Liver (tissue), 9 donors: ENCODE results near the gene SKA3. TPM values are rescaled to one million over a fixed set of nuclear protein-coding genes. Genes with fewer than 3 reads are reported as not detected.

ENCODE experiments used
- DNase-seq: peaks from one replicate; pipeline ENCODE4 v3.0.0-alpha.2; 2017; ENCODE audit warnings: low spot score
- H3K27ac ChIP-seq, 2 donors: one replicate each; pipeline ENCODE4 v1.7.0; 2013; ENCODE audit warnings: inconsistent platforms in 2 of 2, low read length in 2 of 2, control low read depth in 1 of 2, low read depth in 1 of 2, mild to moderate bottlenecking in 1 of 2
- H3K27me3 ChIP-seq, 4 donors: one replicate each; pipeline versions ENCODE4 v1.6.1 to v1.7.0; 2013; ENCODE audit warnings: low read length in 3 of 4, inconsistent platforms in 1 of 4, mild to moderate bottlenecking in 1 of 4, moderate library complexity in 1 of 4; ENCODE audit not compliant: control insufficient read depth in 4 of 4, insufficient read depth in 4 of 4
- H3K36me3 ChIP-seq, 4 donors: one replicate each; pipeline versions ENCODE4 v1.6.1 to v1.7.0; 2013; ENCODE audit warnings: low read length in 3 of 4, mild to moderate bottlenecking in 3 of 4, low read depth in 1 of 4, moderate library complexity in 1 of 4; ENCODE audit not compliant: control insufficient read depth in 4 of 4, insufficient read depth in 3 of 4
- H3K4me1 ChIP-seq, 4 donors: one replicate each; pipeline versions ENCODE4 v1.6.1 to v1.7.0; 2013; ENCODE audit warnings: low read length in 3 of 4, mild to moderate bottlenecking in 3 of 4, moderate library complexity in 1 of 4; ENCODE audit not compliant: control insufficient read depth in 4 of 4, insufficient read depth in 4 of 4
- H3K4me3 ChIP-seq, 3 donors: one replicate each; pipeline versions ENCODE4 v1.6.1 to v1.7.0; 2013; ENCODE audit warnings: low read length in 3 of 3, control low read depth in 1 of 3, low read depth in 1 of 3, mild to moderate bottlenecking in 1 of 3
- H3K9ac ChIP-seq, 2 donors: one replicate each; pipeline ENCODE4 v1.7.0; 2013; ENCODE audit warnings: low read length in 2 of 2, mild to moderate bottlenecking in 2 of 2, moderate library complexity in 2 of 2, control low read depth in 1 of 2, low read depth in 1 of 2
- H3K9me3 ChIP-seq, 4 donors: one replicate each; pipeline versions ENCODE4 v1.6.1 to v1.7.0; 2013; ENCODE audit warnings: low read length in 3 of 4; ENCODE audit not compliant: control insufficient read depth in 4 of 4
- EGR1 ChIP-seq, 2 donors: IDR thresholded peaks; 2 replicates each; pipeline ENCODE4 v1.6.1; 2016 to 2018; ENCODE audit warnings: antibody characterized with exemption in 2 of 2, low read depth in 2 of 2
- FOXA1 ChIP-seq: IDR thresholded peaks from 2 replicates; pipeline ENCODE4 v1.6.1; 2016; ENCODE audit warnings: antibody characterized with exemption
- FOXA2 ChIP-seq: IDR thresholded peaks from 2 replicates; pipeline ENCODE4 v1.6.1; 2016; ENCODE audit warnings: antibody characterized with exemption
- GABPA ChIP-seq, 2 donors: IDR thresholded peaks in 1 of 2; conservative IDR thresholded peaks in 1 of 2; 2 replicates each; pipeline ENCODE4 v1.6.1; 2016; ENCODE audit warnings: antibody characterized with exemption in 2 of 2, mild to moderate bottlenecking in 1 of 2, moderate library complexity in 1 of 2
- HNF4A ChIP-seq, 2 donors: conservative IDR thresholded peaks; 2 replicates each; pipeline ENCODE4 v1.6.1; 2016; ENCODE audit warnings: antibody characterized with exemption in 2 of 2, mild to moderate bottlenecking in 2 of 2
- HNF4G ChIP-seq: IDR thresholded peaks from 2 replicates; pipeline ENCODE4 v1.6.1; 2016; ENCODE audit warnings: antibody characterized with exemption
- JUND ChIP-seq, 2 donors: IDR thresholded peaks; 2 replicates each; pipeline ENCODE4 v1.6.1; 2016; ENCODE audit warnings: antibody characterized with exemption in 2 of 2
- NR2F2 ChIP-seq: IDR thresholded peaks from 2 replicates; pipeline ENCODE4 v1.6.1; 2016; ENCODE audit warnings: antibody characterized with exemption
- RAD21 ChIP-seq, 2 donors: IDR thresholded peaks; 2 replicates each; pipeline ENCODE4 v1.6.1; 2016; ENCODE audit warnings: antibody characterized with exemption in 2 of 2, mild to moderate bottlenecking in 2 of 2
- RXRA ChIP-seq, 2 donors: IDR thresholded peaks; 2 replicates each; pipeline ENCODE4 v1.6.1; 2017 to 2018; ENCODE audit warnings: antibody characterized with exemption in 2 of 2, mild to moderate bottlenecking in 1 of 2
- SP1 ChIP-seq: IDR thresholded peaks from 2 replicates; pipeline ENCODE4 v1.6.1; 2018; ENCODE audit warnings: antibody characterized with exemption, mild to moderate bottlenecking
- TAF1 ChIP-seq: conservative IDR thresholded peaks from 2 replicates; pipeline ENCODE4 v1.6.1; 2016; ENCODE audit warnings: antibody characterized with exemption, mild to moderate bottlenecking
- YY1 ChIP-seq: IDR thresholded peaks from 2 replicates; pipeline ENCODE4 v1.6.1; 2016; ENCODE audit warnings: antibody characterized with exemption, mild to moderate bottlenecking
- WGBS: extraction: QIAGEN DNeasy Blood & Tissue Kit; methylation state at CpG from one replicate; pipeline ENCODE4 v1.1.7; 2013; 5-methylcytosine and 5-hydroxymethylcytosine counted together
- polyA plus RNA-seq, 2 donors: library from polyadenylated mRNA; stranded (reverse) in 1 of 2; unstranded in 1 of 2; fragments of 200-250 nt in 1 of 2; fragments of >200 nt in 1 of 2; fragmentation: Nextera tagmentation in 1 of 2; extraction: Ambion mirVana in 1 of 2; gene quantifications; one replicate each; pipeline versions ENCODE4 v1.2.1 to v1.2.3, GENCODE V29; 2013 to 2015
- total RNA-seq, 2 donors: library from RNA; depleted of rRNA; stranded (reverse); fragments of >200 nt; gene quantifications; one replicate each; pipeline ENCODE4 v1.2.3, GENCODE V29; 2014
- TF ChIP-seq, protein P1 (sequence below): IDR thresholded peaks from 2 replicates; pipeline ENCODE4 v1.6.1; 2016; ENCODE audit warnings: antibody characterized with exemption
- TF ChIP-seq, protein P2 (sequence below): IDR thresholded peaks from 2 replicates; pipeline ENCODE4 v1.6.1; 2016; ENCODE audit warnings: antibody characterized with exemption, mild to moderate bottlenecking
- TF ChIP-seq, protein P3 (sequence below): fragments of 150-350 bp; IDR thresholded peaks from 2 replicates; pipeline ENCODE4 v1.5.1; 2017; ENCODE audit warnings: improper control_type of control experiment, low read depth, low read length; ENCODE audit not compliant: missing input control
- TF ChIP-seq, protein P4 (sequence below): IDR thresholded peaks from 2 replicates; pipeline ENCODE4 v1.6.1; 2016; ENCODE audit warnings: antibody characterized with exemption
- TF ChIP-seq, protein P5 (sequence below): IDR thresholded peaks from 2 replicates; pipeline ENCODE4 v1.6.1; 2016; ENCODE audit warnings: antibody characterized with exemption
- donor health status: healthy.
- donor health status: healthy.
- donor health status: healthy.
- donor health status: healthy.
- donor health status: healthy.

The SKA3 gene
- total and polyA plus RNA-seq, 4 donors, result under 0.01 to 4.9 (median 0.52) TPM

DNA sequence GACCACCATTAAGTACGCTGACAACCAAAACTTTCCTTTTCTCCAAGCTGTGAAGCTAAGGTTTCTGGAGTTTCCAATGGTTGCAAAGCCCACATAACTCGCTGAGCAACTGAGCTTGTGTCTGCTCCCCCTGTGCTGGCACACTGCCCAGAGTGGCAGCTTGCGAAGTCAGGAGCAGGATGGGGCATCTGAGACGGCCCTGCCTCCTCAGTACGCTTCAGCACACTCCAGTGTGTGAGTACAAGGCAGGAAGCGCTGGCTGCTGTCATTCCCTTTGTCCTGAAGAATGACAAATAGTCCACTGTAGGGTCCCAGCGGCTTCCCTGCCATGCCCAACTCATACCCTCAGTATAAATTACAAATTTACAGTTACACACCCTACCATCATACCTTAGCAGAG, 51.5 kb downstream of the SKA3 start:
- H3K4me3 ChIP-seq, result no peak overlapping the region
- 64% methylated on average over 7 of the region's 7 CpGs for WGBS
- H3K9me3 ChIP-seq, result no peaks in the 10 kb centered on the region
- no peaks in the 10 kb centered on the region for H3K27me3 ChIP-seq
- H3K4me1 ChIP-seq, result no peaks in the 10 kb centered on the region
- TF ChIP-seq SP1, result no peak
- TF ChIP-seq, protein P1, sequence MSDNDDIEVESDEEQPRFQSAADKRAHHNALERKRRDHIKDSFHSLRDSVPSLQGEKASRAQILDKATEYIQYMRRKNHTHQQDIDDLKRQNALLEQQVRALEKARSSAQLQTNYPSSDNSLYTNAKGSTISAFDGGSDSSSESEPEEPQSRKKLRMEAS, result no peak
- TF ChIP-seq TAF1, result no peak
- no peak for TF ChIP-seq YY1
- TF ChIP-seq HNF4A (conservative IDR thresholded peaks at IDR 0.05), result no peak
- TF ChIP-seq RXRA (IDR thresholded peaks at IDR 0.05), result no peak
- TF ChIP-seq FOXA2, result no peak
- no peak for TF ChIP-seq FOXA1
- TF ChIP-seq, protein P2, sequence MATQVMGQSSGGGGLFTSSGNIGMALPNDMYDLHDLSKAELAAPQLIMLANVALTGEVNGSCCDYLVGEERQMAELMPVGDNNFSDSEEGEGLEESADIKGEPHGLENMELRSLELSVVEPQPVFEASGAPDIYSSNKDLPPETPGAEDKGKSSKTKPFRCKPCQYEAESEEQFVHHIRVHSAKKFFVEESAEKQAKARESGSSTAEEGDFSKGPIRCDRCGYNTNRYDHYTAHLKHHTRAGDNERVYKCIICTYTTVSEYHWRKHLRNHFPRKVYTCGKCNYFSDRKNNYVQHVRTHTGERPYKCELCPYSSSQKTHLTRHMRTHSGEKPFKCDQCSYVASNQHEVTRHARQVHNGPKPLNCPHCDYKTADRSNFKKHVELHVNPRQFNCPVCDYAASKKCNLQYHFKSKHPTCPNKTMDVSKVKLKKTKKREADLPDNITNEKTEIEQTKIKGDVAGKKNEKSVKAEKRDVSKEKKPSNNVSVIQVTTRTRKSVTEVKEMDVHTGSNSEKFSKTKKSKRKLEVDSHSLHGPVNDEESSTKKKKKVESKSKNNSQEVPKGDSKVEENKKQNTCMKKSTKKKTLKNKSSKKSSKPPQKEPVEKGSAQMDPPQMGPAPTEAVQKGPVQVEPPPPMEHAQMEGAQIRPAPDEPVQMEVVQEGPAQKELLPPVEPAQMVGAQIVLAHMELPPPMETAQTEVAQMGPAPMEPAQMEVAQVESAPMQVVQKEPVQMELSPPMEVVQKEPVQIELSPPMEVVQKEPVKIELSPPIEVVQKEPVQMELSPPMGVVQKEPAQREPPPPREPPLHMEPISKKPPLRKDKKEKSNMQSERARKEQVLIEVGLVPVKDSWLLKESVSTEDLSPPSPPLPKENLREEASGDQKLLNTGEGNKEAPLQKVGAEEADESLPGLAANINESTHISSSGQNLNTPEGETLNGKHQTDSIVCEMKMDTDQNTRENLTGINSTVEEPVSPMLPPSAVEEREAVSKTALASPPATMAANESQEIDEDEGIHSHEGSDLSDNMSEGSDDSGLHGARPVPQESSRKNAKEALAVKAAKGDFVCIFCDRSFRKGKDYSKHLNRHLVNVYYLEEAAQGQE, result no peak
- no peak for TF ChIP-seq EGR1 (IDR thresholded peaks at IDR 0.05; ENCODE audit: low read depth in 2 of 2)
- H3K36me3 ChIP-seq, result no peaks in the 10 kb centered on the region
- H3K27ac ChIP-seq, result no peak overlapping the region
- DNase-seq, result no peak
- H3K9ac ChIP-seq, result no peak overlapping the region

DNA sequence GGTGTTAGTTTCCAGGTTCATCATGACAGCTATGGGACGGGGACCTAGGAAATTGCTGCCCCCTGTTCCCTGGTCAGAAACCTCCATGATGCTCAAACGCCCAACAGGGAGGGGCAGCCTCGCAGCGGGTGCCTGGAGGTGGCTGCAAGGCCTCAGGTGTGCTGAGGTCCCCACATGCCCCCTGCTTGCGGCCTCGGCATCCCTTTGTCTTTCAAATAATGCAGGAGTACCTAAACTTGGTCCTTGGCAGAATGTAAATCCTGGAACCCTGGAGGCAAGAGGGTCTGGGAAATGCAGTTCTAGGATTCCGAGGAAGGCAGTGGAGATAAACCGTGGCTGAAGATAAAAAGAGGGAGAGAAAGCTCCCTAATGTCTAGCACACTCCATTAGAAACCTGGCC, 52.4 kb downstream of the SKA3 start:
- no peak for DNase-seq
- no peak overlapping the region for H3K27ac ChIP-seq
- no peak for TF ChIP-seq TAF1
- TF ChIP-seq, protein P1, result no peak
- TF ChIP-seq JUND (IDR thresholded peaks at IDR 0.05), result no peak
- no peak for TF ChIP-seq FOXA2

DNA sequence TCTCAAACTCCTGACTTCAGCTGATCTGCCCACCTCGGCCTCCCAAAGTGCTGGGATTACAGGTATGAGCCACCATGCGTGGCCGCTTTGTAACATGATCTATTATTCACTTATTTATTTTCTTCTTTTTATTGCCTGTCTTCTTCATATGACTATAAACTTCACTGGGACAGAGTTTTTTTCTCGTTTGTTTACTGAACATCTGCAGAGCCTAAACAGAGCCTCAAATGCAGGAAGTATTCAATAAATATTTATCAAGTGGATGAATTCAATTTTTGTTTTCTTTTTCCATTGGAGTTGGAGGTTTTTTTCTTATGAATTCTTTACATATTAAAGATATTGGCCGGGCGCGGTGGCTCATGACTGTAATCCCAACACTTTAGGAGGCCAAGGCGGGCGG, 54.7 kb downstream of the SKA3 start:
- Histone ChIP-seq H3K27ac (no peak overlapping the region), H3K4me1 (no peaks in the 10 kb centered on the region), H3K36me3 (no peaks in the 10 kb centered on the region), H3K4me3 (no peak overlapping the region), H3K9me3 (no peaks in the 10 kb centered on the region), H3K9ac (no peak overlapping the region), H3K27me3 (no peaks in the 10 kb centered on the region)
- DNase-seq, result no peak
- WGBS, result 75% methylated on average over 9 of the region's 9 CpGs
- TF ChIP-seq JUND (IDR thresholded peaks at IDR 0.05), result no peak
- TF ChIP-seq HNF4G, result no peak
- no peak for TF ChIP-seq EGR1 (IDR thresholded peaks at IDR 0.05; ENCODE audit: low read depth in 2 of 2)
- no peak for TF ChIP-seq RAD21 (IDR thresholded peaks at IDR 0.05)
- TF ChIP-seq, protein P3, sequence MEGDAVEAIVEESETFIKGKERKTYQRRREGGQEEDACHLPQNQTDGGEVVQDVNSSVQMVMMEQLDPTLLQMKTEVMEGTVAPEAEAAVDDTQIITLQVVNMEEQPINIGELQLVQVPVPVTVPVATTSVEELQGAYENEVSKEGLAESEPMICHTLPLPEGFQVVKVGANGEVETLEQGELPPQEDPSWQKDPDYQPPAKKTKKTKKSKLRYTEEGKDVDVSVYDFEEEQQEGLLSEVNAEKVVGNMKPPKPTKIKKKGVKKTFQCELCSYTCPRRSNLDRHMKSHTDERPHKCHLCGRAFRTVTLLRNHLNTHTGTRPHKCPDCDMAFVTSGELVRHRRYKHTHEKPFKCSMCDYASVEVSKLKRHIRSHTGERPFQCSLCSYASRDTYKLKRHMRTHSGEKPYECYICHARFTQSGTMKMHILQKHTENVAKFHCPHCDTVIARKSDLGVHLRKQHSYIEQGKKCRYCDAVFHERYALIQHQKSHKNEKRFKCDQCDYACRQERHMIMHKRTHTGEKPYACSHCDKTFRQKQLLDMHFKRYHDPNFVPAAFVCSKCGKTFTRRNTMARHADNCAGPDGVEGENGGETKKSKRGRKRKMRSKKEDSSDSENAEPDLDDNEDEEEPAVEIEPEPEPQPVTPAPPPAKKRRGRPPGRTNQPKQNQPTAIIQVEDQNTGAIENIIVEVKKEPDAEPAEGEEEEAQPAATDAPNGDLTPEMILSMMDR, result no peak
- TF ChIP-seq, protein P1, result no peak
- TF ChIP-seq, protein P4, sequence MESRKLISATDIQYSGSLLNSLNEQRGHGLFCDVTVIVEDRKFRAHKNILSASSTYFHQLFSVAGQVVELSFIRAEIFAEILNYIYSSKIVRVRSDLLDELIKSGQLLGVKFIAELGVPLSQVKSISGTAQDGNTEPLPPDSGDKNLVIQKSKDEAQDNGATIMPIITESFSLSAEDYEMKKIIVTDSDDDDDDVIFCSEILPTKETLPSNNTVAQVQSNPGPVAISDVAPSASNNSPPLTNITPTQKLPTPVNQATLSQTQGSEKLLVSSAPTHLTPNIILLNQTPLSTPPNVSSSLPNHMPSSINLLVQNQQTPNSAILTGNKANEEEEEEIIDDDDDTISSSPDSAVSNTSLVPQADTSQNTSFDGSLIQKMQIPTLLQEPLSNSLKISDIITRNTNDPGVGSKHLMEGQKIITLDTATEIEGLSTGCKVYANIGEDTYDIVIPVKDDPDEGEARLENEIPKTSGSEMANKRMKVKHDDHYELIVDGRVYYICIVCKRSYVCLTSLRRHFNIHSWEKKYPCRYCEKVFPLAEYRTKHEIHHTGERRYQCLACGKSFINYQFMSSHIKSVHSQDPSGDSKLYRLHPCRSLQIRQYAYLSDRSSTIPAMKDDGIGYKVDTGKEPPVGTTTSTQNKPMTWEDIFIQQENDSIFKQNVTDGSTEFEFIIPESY, result no peak
- TF ChIP-seq, protein P5, sequence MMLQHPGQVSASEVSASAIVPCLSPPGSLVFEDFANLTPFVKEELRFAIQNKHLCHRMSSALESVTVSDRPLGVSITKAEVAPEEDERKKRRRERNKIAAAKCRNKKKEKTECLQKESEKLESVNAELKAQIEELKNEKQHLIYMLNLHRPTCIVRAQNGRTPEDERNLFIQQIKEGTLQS, result no peak
- no peak for TF ChIP-seq TAF1
- TF ChIP-seq SP1, result no peak
- TF ChIP-seq GABPA (IDR thresholded peaks at IDR 0.05 in 1 of 2, conservative IDR thresholded peaks at IDR 0.05 in 1 of 2), result no peak
- TF ChIP-seq FOXA2, result no peak
- TF ChIP-seq RXRA (IDR thresholded peaks at IDR 0.05), result no peak
- no peak for TF ChIP-seq HNF4A (conservative IDR thresholded peaks at IDR 0.05)
- TF ChIP-seq NR2F2, result no peak

More for the DNA sequence above, 52.4 kb downstream of the SKA3 start:
- no peaks in the 10 kb centered on the region for H3K4me1 ChIP-seq
- no peak overlapping the region for H3K9ac ChIP-seq
- H3K4me3 ChIP-seq, result no peak overlapping the region
- 81% methylated on average over 8 of the region's 8 CpGs for WGBS
- H3K9me3 ChIP-seq, result no peaks in the 10 kb centered on the region
- no peaks in the 10 kb centered on the region for H3K36me3 ChIP-seq
- no peaks in the 10 kb centered on the region for H3K27me3 ChIP-seq
